GM19025 (cell line): ENCODE data around the gene ALDH16A1.
"Not testable (repeated sequence)": the region's sequence is repeated elsewhere in the genome, so short reads cannot be mapped to it uniquely, and the experiment has no call there.

Experiments used
- ATAC-seq: cut with Tn5 transposase; IDR thresholded peaks from one replicate; pipeline ENCODE4 v1.9.1; 2021; ENCODE audit warnings: mild to moderate bottlenecking, low read depth, moderate library complexity; ENCODE audit not compliant: unreplicated experiment

The ALDH16A1 gene

GRCh38 chr19:49439836-49440235 is 13.2 kb upstream of the ALDH16A1 start:
- ATAC-seq, result no peak

DNA sequence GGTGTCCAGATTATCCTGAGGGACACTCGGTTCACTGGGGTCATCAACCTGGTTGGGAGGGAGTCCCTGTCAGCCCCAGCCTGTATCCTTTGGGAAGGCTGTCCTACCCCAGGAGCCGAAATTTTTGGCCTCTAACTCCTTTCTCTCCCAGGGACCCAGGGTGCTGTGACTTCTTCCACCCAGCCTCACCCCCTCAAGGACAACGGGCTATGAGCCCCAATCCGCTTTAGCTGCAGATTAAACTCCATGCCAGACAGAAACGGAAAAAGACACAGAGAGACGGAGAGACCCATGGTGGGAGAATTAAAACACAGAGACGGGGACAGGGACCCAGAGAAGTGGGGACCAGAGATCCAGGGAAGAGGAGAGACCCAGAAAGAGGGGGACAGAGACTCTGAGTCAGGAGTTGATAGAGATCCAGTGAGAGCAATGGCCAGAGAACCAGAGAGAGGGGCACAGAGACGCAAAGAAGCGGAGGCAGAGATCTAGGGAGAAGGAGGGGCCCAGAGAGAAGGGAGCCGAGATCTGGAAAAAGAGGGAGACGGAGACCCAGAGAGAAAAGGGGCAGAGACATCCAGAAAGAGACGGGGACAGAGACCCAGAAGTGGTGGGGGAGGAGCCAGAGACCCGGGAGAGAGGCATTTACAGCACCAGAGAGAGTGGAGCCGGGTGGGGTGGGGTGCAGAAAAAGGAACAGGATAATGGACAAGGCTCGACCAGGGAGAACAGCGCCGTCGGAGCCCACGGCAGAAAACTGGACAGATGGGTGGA is 12.4 kb upstream of the ALDH16A1 start:
- no peak for ATAC-seq

DNA sequence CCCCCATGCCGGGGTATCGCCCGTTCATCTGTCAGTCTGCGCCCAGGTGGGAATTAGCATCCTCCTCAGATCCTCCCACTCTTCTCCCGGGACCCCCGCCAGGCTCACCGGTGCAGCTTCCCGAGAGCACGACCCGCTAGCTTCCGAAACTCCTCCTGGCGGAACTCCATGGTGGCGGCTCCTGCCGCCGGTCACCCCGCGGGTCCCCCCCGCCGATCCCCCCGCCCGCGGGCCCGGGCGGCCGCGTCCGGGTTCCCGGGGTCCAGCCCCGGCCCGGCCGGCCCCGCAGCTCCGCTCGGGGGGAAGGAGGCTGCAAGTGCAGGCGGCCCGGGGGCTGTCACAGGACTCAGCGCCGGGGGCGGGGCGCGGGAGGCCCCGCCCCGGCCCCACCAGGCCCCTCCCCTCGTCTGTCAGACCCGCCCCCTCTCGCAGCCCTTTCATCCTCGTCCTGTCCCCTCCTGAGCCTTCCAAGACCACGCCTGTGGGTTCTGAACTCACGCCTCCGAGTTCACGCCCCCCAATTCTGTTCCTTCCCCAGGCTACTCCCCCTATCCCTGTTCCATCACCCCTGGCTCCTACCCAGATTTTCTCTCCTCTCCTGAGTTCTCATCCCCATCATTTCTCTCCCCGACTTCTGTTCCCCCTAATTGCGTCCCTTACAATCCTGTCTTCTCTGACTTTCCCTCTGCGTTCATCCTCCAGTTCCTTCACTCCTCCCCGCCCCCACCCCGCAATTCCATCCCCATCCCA is 11.6 kb upstream of the ALDH16A1 start, which contains the start of gene SLC17A7:
Gene SLC17A7 (minus strand): TSS at position 318 of the 750 bp plus-strand sequence. CDS start 148 bp downstream, at position 170.
- no peak for ATAC-seq

DNA sequence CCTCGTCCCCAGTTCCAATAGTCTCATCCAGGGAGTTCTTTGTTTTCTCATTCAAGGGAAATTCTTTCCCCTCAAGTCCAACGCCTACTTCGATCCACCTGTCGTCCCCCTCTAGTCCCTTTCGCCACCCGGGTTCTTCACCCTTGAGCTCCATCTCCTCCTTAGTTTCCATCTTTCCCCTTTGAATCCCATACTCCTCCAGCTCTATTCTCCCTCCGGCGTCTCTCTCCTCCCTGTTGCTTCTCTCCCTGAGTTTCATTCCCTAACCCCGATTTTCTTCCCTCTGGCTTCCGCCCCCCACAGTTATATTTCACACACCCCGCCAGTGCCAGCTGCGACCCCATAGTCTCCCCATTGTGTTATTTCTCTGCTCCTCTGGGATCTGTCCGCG is 11.1 kb upstream of the ALDH16A1 start:
- ATAC-seq, result no peak

GRCh38 chr19:49442354-49442753 is 10.7 kb upstream of the ALDH16A1 start:
- ATAC-seq, result no peak

GRCh38 chr19:49442771-49443365 is 10.2 kb upstream of the ALDH16A1 start:
- ATAC-seq, result no peak

- peak; percentile 73 for ATAC-seq
These were observed 9.5 kb upstream of the ALDH16A1 start for GRCh38 chr19:49443366-49444099.

DNA sequence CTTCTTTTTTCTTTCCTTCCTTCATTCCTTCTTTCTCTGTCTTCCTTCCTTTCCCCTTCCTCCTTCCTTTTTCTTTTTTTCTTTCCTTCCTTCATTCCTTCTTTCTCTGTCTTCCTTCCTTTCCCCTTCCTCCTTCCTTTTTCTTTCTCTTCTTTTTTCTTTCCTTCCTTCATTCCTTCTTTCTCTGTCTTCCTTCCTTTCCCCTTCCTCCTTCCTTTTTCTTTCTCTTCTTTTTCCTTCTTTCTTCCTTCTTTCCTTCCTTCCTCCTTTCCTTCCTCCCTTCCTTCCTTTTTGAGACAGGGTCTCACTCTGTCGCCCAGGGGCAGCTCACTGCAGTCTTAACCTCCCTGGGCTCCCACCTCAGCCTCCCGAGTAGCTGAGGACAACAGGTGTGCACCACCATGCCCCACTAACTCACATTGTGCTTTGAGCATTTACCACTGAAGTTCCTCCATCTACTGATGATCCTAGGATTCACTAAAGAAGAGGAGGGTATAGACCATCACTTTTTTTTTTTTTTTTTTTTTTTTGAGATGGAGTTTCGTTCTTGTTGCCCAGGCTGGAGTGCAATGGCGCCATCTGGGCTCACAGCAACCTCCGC is 8.8 kb upstream of the ALDH16A1 start:
- ATAC-seq, result not testable (repeated sequence)

DNA sequence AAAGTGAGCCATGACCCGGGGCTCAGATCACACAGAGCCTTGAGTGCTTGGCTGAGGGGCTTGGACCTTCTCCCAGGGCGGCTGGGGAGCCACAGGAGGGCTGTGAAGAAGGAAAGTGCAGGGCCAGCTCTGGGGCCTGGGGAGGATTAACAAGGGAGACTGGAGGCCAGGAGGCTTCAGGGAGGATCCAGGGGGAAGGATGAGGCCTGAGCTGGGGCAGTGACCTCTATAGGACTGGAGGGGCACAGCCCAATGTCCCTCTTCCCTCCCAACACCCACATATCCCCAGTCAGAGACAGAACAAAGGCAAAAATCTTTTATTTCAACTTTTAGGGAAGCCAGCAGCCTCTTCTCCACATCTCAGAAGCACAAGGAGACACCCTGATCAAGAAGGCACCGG is 7.0 kb upstream of the ALDH16A1 start:
- no peak for ATAC-seq

DNA sequence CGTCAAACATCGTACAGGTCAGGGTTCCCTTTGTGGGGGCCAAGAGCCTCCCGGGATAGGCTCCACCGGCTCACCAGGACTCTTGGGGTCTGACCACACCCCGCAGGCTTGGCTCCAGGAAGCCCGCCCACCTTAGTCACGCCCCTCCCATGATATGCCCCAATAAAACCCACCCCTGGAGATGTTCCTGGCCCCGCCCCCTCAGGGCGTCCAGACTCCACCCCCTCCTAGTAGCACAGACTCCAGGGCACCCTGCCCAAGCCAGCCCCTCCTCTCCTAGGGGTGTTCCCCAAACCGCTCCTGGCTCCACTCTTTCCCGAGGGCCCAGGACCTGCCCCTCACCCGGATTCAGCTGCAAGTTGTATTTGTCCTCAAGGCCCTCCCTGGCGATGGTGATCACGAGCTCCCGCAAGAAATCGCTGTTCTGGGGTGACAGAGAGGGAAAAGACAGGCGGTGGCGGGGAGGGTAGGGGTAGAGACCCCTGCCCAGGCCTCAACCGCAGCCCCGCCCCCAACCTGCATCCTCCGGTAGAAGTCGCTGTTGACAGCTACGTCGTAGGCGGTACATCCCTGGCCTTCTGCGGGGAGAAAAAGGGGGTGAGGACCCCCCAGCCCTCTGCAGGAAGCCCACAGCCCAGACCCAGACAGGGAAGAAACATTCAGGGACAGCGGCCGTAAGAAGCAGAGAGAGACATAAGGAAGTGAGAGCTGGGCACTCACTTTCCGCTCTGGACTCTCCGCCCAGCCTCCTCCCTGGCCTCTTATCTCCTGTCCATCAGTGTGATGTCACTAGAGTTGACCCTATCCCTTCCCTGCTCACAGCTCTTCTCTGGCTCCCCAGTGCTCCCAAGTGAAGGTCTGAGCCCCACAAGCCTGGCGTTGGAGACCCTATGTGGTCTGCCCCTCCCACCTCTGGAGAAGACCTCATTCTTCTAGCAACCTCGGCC is 5.3 kb upstream of the ALDH16A1 start:
- no peak for ATAC-seq

DNA sequence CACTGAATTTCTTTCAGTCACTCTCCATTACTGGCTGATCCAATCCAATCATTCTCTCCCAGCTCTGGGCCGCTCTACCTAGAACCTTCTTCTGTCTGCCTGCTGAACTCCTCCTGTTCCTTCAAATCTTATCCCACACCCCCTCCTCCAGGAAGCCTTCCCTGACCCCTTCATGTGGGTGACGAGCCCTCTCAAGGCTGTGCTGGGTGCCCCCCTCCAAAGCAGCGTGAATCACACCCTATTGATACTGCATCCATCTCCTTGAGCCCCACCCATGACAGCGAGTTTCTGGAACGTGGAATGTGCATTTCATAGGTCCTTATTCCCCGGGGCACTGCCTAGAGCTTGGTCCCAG is 4.6 kb upstream of the ALDH16A1 start:
- no peak for ATAC-seq

DNA sequence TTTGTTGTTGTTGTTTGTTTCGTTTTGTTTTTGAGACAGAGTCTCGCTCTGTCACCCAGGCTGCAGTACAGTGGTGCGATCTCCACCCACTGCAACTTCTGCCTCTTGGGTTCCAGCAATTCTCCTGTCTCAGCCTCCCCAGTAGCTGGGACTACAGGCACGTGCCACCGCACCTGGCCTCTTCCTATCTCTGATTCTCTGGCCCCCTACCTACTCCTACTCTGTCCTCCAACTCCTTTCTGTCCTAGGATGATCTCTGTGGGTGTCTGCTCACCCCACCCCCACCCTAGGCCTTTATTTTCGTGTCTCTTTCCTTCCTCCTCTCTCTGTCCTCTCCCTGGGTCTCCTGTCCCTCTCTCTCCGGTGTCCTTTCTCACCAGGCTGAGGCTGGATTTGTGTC is 2.6 kb upstream of the ALDH16A1 start:
- ATAC-seq, result no peak

- peak; percentile 59 for ATAC-seq
These were observed 1.4 kb upstream of the ALDH16A1 start, which contains the start of gene PIH1D1 for GRCh38 chr19:49451430-49452181. Gene PIH1D1, minus strand, starts transcription at chr19:49451814. Its CDS starts 240 bp downstream, at chr19:49451574.

DNA sequence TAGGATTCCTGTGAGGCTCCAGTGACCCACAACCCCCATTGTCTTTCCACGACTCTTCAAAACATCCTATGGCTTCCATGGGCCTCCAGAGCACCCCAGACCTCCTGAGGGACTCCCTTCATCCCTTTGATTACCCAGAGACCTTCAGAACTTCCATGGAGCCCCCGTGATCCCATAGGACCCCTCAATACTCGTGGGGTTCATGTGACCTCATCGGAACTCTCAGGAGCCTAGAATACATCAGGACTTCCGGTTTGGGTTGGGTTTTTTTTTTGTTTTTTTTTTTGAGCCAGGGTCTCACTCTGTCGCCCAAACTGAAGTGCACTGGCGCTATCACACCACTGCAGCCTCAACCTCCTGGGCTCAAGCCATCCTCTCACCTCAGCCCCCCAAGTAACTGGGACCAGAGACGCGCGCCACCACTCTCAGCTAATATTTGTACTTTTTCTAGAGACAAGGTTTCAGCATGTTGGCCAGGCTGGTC is 774 bp downstream of the ALDH16A1 start:
- no peak for ATAC-seq

DNA sequence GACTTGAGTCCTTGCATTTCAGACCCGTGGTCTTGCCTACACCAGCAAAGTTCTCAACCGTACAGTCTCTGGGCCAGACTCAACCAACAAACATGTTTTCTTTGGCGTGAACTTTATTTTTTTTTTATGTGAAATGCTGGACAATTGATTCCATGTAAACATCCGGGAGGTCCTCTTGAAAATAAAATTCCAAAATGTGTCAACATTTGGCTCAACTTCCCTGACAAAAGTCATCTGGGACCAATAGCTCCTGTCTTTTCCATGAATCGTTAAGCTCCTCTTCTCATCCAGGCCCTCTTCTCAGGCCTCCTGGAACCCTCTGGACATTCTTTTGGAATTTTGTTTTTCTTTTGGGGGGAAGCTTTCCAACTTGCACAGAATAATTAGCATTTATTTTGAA is 2.7 kb downstream of the ALDH16A1 start:
- ATAC-seq, result no peak

DNA sequence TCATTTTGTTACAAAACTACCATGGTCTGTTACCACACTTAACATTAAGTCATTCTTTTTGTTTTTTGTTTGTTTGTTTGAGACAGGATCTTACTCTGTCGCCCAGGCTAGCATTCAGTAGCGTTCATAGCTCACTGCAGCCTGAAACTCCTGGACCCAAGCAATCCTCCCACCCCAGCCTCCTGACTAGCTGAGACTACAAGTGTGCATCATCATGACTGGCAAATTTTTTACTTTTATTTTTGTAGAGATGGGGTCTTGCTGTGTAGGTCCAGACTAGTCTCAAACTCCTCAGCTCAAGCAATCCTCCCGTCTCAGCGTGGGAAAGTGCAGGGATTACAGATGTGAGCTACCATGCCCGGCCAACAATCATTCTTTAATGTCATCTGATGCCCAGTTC is 3.3 kb downstream of the ALDH16A1 start:
- no peak for ATAC-seq

GRCh38 chr19:49458567-49458903 is 5.5 kb downstream of the ALDH16A1 start:
- no peak for ATAC-seq

- no peak for ATAC-seq
These were observed 6.4 kb downstream of the ALDH16A1 start for GRCh38 chr19:49459388-49459787.
